H9 (cell line): ENCODE data around the gene RAD1. TPM values are rescaled to one million over a fixed set of nuclear protein-coding genes. Genes with fewer than 3 reads are reported as not detected.

Experiments used
- DNase-seq: peaks from one replicate; pipeline ENCODE4 v3.0.0-alpha.2; 2017
- H2AFZ ChIP-seq: one replicate; pipeline ENCODE4 v1.6.1; 2013; ENCODE audit warnings: mild to moderate bottlenecking, low read length, control low read depth, moderate library complexity
- H2AK5ac ChIP-seq: 2 replicates; pipeline ENCODE4 v1.6.1; 2013; ENCODE audit warnings: low read length, control low read depth, mixed read lengths; ENCODE audit not compliant: insufficient read length
- H2BK120ac ChIP-seq: one replicate; pipeline ENCODE4 v1.6.1; 2013; ENCODE audit warnings: low read depth, mild to moderate bottlenecking, low read length, control low read depth, inconsistent platforms; ENCODE audit not compliant: poor library complexity, severe bottlenecking
- H2BK12ac ChIP-seq: 2 replicates; pipeline ENCODE4 v1.6.1; 2013; ENCODE audit warnings: low read length, control low read depth, mixed read lengths, low read depth; ENCODE audit not compliant: insufficient read length
- H2BK15ac ChIP-seq: 2 replicates; pipeline ENCODE4 v1.6.1; 2013; ENCODE audit warnings: low read depth, low read length, control low read depth
- H2BK20ac ChIP-seq: one replicate; pipeline ENCODE4 v1.6.1; 2013; ENCODE audit warnings: low read depth, mild to moderate bottlenecking, low read length, control low read depth, inconsistent platforms; ENCODE audit not compliant: poor library complexity, severe bottlenecking
- H2BK5ac ChIP-seq: 2 replicates; pipeline ENCODE4 v1.6.1; 2013; ENCODE audit warnings: low read length, control low read depth, mixed read lengths; ENCODE audit not compliant: insufficient read length
- H3K14ac ChIP-seq: 2 replicates; pipeline ENCODE4 v1.6.1; 2013; ENCODE audit warnings: low read length, control low read depth; ENCODE audit not compliant: insufficient read depth
- H3K18ac ChIP-seq: 2 replicates; pipeline ENCODE4 v1.6.1; 2013; ENCODE audit warnings: low read depth, mild to moderate bottlenecking, mixed read lengths, low read length, control low read depth; ENCODE audit not compliant: insufficient read length
- H3K23ac ChIP-seq: 2 replicates; pipeline ENCODE4 v1.6.1; 2013; ENCODE audit warnings: low read length, control low read depth, mixed read lengths, low read depth; ENCODE audit not compliant: insufficient read length
- H3K23me2 ChIP-seq: 2 replicates; pipeline ENCODE4 v1.6.1; 2013; ENCODE audit warnings: low read depth, mild to moderate bottlenecking, mixed read lengths, low read length, control low read depth; ENCODE audit not compliant: insufficient read length, poor library complexity, severe bottlenecking
- H3K27ac ChIP-seq: 2 replicates; pipeline ENCODE4 v1.5.1; 2013; ENCODE audit warnings: low read length, control low read depth, mixed read lengths, low read depth; ENCODE audit not compliant: insufficient read length
- H3K27me3 ChIP-seq: 2 replicates; pipeline ENCODE4 v1.6.1; 2013; ENCODE audit warnings: low read length, control low read depth, inconsistent platforms; ENCODE audit not compliant: insufficient read depth
- H3K4ac ChIP-seq: 2 replicates; pipeline ENCODE4 v1.6.1; 2013; ENCODE audit warnings: low read depth, mild to moderate bottlenecking, control low read depth, inconsistent platforms, low read length, moderate library complexity
- H3K4me1 ChIP-seq: 2 replicates; pipeline ENCODE4 v1.6.1; 2013; ENCODE audit warnings: low read length, control low read depth, inconsistent platforms; ENCODE audit not compliant: insufficient read depth
- H3K4me2 ChIP-seq: 2 replicates; pipeline ENCODE4 v1.6.1; 2013; ENCODE audit warnings: low read length, control low read depth, mixed read lengths; ENCODE audit not compliant: insufficient read length, insufficient read depth
- H3K56ac ChIP-seq: 2 replicates; pipeline ENCODE4 v1.6.1; 2013; ENCODE audit warnings: low read depth, mild to moderate bottlenecking, mixed read lengths, low read length, control low read depth; ENCODE audit not compliant: insufficient read length
- H3K79me1 ChIP-seq: 2 replicates; pipeline ENCODE4 v1.6.1; 2013; ENCODE audit warnings: low read depth, mild to moderate bottlenecking, moderate library complexity, low read length, control low read depth, inconsistent platforms; ENCODE audit not compliant: insufficient read depth, poor library complexity, severe bottlenecking
- H3K79me2 ChIP-seq: 2 replicates; pipeline ENCODE4 v1.6.1; 2013; ENCODE audit warnings: low read length, control low read depth, inconsistent platforms; ENCODE audit not compliant: insufficient read depth
- H3K9ac ChIP-seq: 2 replicates; pipeline ENCODE4 v1.6.1; 2013; ENCODE audit warnings: low read length, control low read depth, mixed read lengths; ENCODE audit not compliant: insufficient read length; ENCODE audit errors: extremely low read depth
- H3K9me3 ChIP-seq: one replicate; pipeline ENCODE4 v1.6.1; 2013; ENCODE audit warnings: low read depth, low read length, inconsistent platforms; ENCODE audit not compliant: control insufficient read depth
- H3T11ph ChIP-seq: one replicate; pipeline ENCODE4 v1.6.1; 2013; ENCODE audit warnings: mild to moderate bottlenecking, low read length, control low read depth, inconsistent platforms
- H4K20me1 ChIP-seq: one replicate; pipeline ENCODE4 v1.6.1; 2013; ENCODE audit not compliant: control insufficient read depth, insufficient read length, insufficient read depth
- H4K5ac ChIP-seq: 2 replicates; pipeline ENCODE4 v1.6.1; 2013; ENCODE audit warnings: low read depth, mild to moderate bottlenecking, mixed read lengths, low read length, control low read depth; ENCODE audit not compliant: insufficient read length
- H4K8ac ChIP-seq: replicated peaks from 2 replicates; pipeline ENCODE4 v1.6.1; 2013; ENCODE audit warnings: low read length, control low read depth, mixed read lengths, low read depth; ENCODE audit not compliant: insufficient read length
- H4K91ac ChIP-seq: 2 replicates; pipeline ENCODE4 v1.6.1; 2013; ENCODE audit warnings: low read depth, mild to moderate bottlenecking, moderate library complexity, mixed read lengths, low read length, control low read depth; ENCODE audit not compliant: insufficient read length
- H3K27ac Mint-ChIP-seq, 3 experiments: 2 replicates in 2 of 3; 3 replicates in 1 of 3; pipeline ENCODE4 v1.8.0; 2020 to 2021; ENCODE audit warnings: mixed read lengths in 3 of 3, mild to moderate bottlenecking in 1 of 3, moderate library complexity in 1 of 3
- H3K27me3 Mint-ChIP-seq: 2 replicates; pipeline ENCODE4 v1.8.0; 2021; ENCODE audit warnings: low read depth, mild to moderate bottlenecking, moderate library complexity, mixed read lengths
- H3K36me3 Mint-ChIP-seq, 3 experiments: 2 replicates in 2 of 3; 3 replicates in 1 of 3; pipeline ENCODE4 v1.8.0; 2020 to 2021; ENCODE audit warnings: low read depth in 3 of 3, mixed read lengths in 3 of 3; ENCODE audit not compliant: insufficient read depth in 1 of 3
- H3K4me1 Mint-ChIP-seq, 2 experiments: 2 replicates each; pipeline ENCODE4 v1.8.0; 2020; ENCODE audit warnings: mixed read lengths in 2 of 2
- H3K4me3 Mint-ChIP-seq, 2 experiments: 2 replicates in 1 of 2; 3 replicates in 1 of 2; pipeline ENCODE4 v1.8.0; 2020 to 2021; ENCODE audit warnings: mild to moderate bottlenecking in 2 of 2, mixed read lengths in 2 of 2, moderate library complexity in 1 of 2
- H3K9me3 Mint-ChIP-seq, 2 experiments: 2 replicates in 1 of 2; 3 replicates in 1 of 2; pipeline ENCODE4 v1.8.0; 2020; ENCODE audit warnings: mild to moderate bottlenecking in 2 of 2, mixed read lengths in 2 of 2, moderate library complexity in 1 of 2
- CTCF ChIP-seq: fragments of 200-600 bp; sonication (generic); conservative IDR thresholded peaks from 3 replicates; pipeline ENCODE4 v1.8.0; 2021; ENCODE audit warnings: antibody characterized with exemption, mild to moderate bottlenecking
- total RNA-seq: library from RNA; stranded (reverse); gene quantifications from 2 replicates; pipeline ENCODE4 v1.2.1, GENCODE V29; 2021

Gene RAD1
- total RNA-seq, 1 experiment from 2014 or later: 39.5 TPM

DNA sequence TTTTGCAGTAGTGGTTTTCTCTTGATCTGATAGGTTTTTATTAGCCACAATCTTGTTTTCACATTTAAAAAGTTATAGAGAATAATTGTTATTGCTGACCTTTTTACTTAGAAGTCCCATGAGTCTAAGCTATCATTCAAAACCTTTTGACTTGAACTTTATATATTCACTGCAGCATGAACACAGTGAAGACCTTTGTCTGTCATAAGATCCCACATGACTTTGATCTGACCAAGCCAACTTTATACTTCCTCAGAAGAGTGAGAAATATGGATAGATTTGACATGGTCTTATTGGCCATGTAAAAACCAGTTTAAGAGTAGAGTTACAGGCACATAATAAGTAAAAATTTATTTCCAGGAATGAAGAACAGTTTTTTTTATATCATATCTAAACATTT lies 34.1 kb downstream of the RAD1 start:
- H3K9me3 ChIP-seq: no peaks in the 10 kb centered on the region
- no peak overlapping the region for H3K56ac ChIP-seq
- H2AFZ ChIP-seq: no peak overlapping the region
- H3K4me2 ChIP-seq: no peak overlapping the region
- TF ChIP-seq CTCF: no peak
- no peak overlapping the region for H2BK12ac ChIP-seq
- H3K27ac ChIP-seq: no peak overlapping the region
- DNase-seq: no peak
- no peak overlapping the region for H4K5ac ChIP-seq
- H3K18ac ChIP-seq: no peak overlapping the region
- no peak overlapping the region for H2BK5ac ChIP-seq
- no peak overlapping the region for H3K23ac ChIP-seq
- no peak overlapping the region for H2AK5ac ChIP-seq
- no peak overlapping the region for H3K9ac ChIP-seq
- no peak overlapping the region for H3K4ac ChIP-seq
- H3K14ac ChIP-seq: no peak overlapping the region
- H4K91ac ChIP-seq: no peak overlapping the region
- H2BK15ac ChIP-seq: no peak overlapping the region
- H2BK120ac ChIP-seq: no peak overlapping the region
- H2BK20ac ChIP-seq: no peak overlapping the region
- no peak overlapping the region for H3T11ph ChIP-seq
- no peaks in the 10 kb centered on the region for H3K79me1 ChIP-seq
- H3K27me3 Mint-ChIP-seq: no peaks in the 10 kb centered on the region
- peaks cover 3 to 9% (median 7%) of the 10 kb centered on the region in 3 experiments; a peak in 6 of 7 replicates for H3K36me3 Mint-ChIP-seq
- H3K27me3 ChIP-seq: no peaks in the 10 kb centered on the region
- no peaks in the 10 kb centered on the region for H3K4me1 ChIP-seq
- H3K4me1 Mint-ChIP-seq: no peaks in the 10 kb centered on the region
- H4K20me1 ChIP-seq: no peaks in the 10 kb centered on the region
- no peaks in the 10 kb centered on the region for H3K23me2 ChIP-seq
- H3K9me3 Mint-ChIP-seq: peaks cover 13 to 14% of the 10 kb centered on the region in 2 experiments
- H4K8ac ChIP-seq: no peak overlapping the region
- no peaks in the 10 kb centered on the region for H3K79me2 ChIP-seq
- no peak overlapping the region for H3K27ac Mint-ChIP-seq
- H3K4me3 Mint-ChIP-seq: no peak overlapping the region
